Measurements from ENCODE around the gene RALGPS1. TPM values are rescaled to one million over a fixed set of nuclear protein-coding genes. Genes with fewer than 3 reads are reported as not detected.
A peak's percentile ranks its signal among the peaks of the same experiment; 100 is the strongest.

The RALGPS1 gene
- total and polyA plus RNA-seq, 8 donors = 5.8 to 12.7 (median 9.3) TPM

- DNase-seq (no peak), FAIRE-seq (no peak), ATAC-seq (peak in 3 of 4 donors; percentile 43 to 52 (median 46))
- H3K27ac ChIP-seq = peak overlapping the region in 1 of 4 donors; percentile 41
- H3K4me3 ChIP-seq = no peak overlapping the region
- TF ChIP-seq, protein P1, sequence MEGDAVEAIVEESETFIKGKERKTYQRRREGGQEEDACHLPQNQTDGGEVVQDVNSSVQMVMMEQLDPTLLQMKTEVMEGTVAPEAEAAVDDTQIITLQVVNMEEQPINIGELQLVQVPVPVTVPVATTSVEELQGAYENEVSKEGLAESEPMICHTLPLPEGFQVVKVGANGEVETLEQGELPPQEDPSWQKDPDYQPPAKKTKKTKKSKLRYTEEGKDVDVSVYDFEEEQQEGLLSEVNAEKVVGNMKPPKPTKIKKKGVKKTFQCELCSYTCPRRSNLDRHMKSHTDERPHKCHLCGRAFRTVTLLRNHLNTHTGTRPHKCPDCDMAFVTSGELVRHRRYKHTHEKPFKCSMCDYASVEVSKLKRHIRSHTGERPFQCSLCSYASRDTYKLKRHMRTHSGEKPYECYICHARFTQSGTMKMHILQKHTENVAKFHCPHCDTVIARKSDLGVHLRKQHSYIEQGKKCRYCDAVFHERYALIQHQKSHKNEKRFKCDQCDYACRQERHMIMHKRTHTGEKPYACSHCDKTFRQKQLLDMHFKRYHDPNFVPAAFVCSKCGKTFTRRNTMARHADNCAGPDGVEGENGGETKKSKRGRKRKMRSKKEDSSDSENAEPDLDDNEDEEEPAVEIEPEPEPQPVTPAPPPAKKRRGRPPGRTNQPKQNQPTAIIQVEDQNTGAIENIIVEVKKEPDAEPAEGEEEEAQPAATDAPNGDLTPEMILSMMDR (IDR thresholded peaks at IDR 0.05) = no peak
- H3K4me1 ChIP-seq = no peaks in the 10 kb centered on the region
- H3K36me3 ChIP-seq = no peaks in the 10 kb centered on the region
- intact Hi-C loops (cut with DNase I) = no loop called here
- no peaks in the 10 kb centered on the region for H3K27me3 ChIP-seq
- H3K9me3 ChIP-seq = no peaks in the 10 kb centered on the region
- WGBS, 2 donors = 94% methylated on average over 7 of the region's 7 CpGs
Observed at GRCh38 chr9:126956917-126957686, 42.5 kb downstream of the RALGPS1 start.

DNA sequence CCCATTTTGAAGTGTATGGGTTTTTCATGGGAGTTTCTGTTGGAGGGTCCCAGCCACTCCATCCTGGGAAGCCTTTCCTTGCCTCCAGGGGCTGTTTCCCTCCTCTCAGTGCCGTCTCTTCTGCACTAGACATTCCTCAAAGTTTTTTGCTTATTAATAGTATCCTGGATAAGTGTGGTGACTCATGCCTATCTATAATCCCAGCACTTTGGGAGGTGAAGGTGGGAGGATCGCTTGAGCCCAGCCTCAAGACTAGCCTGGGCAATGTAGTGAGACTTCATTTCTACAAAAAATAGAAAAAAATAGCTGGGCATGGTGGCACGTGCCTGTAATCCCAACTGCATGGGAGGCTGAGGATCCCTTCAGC lies 43.1 kb downstream of the RALGPS1 start:
- WGBS, 2 donors = 83 to 90% methylated on average over 3 of the region's 3 CpGs
- no peak for DNase-seq
- H3K27me3 ChIP-seq = no peaks in the 10 kb centered on the region
- TF ChIP-seq, protein P1 (IDR thresholded peaks at IDR 0.05) = no peak
- no peaks in the 10 kb centered on the region for H3K4me1 ChIP-seq
- no peak overlapping the region for H3K4me3 ChIP-seq
- intact Hi-C loops (cut with DNase I) = no loop called here
- no peak for FAIRE-seq
- no peaks in the 10 kb centered on the region for H3K36me3 ChIP-seq
- no peaks in the 10 kb centered on the region for H3K9me3 ChIP-seq
- no peak overlapping the region for H3K27ac ChIP-seq
- ATAC-seq = peak in 2 of 4 donors; percentile 22 to 34

GRCh38 chr9:126959336-126959735 lies 44.8 kb downstream of the RALGPS1 start:
- DNase-seq (no peak), ATAC-seq (no peak), FAIRE-seq (no peak)
- H3K9me3 ChIP-seq = no peaks in the 10 kb centered on the region
- 45 to 53% methylated on average over 3 of the region's 3 CpGs for WGBS, 2 donors
- intact Hi-C loops (cut with DNase I) = no loop called here
- no peak overlapping the region for H3K4me3 ChIP-seq
- H3K27me3 ChIP-seq = no peaks in the 10 kb centered on the region
- no peaks in the 10 kb centered on the region for H3K4me1 ChIP-seq
- no peak overlapping the region for H3K27ac ChIP-seq
- no peaks in the 10 kb centered on the region for H3K36me3 ChIP-seq
- TF ChIP-seq, protein P1 (IDR thresholded peaks at IDR 0.05) = no peak

GRCh38 chr9:126959917-126960316 lies 45.3 kb downstream of the RALGPS1 start:
- H3K36me3 ChIP-seq = no peaks in the 10 kb centered on the region
- H3K4me1 ChIP-seq = no peaks in the 10 kb centered on the region
- intact Hi-C loops (cut with DNase I) = no loop called here
- no peak overlapping the region for H3K4me3 ChIP-seq
- no peaks in the 10 kb centered on the region for H3K9me3 ChIP-seq
- no peak overlapping the region for H3K27ac ChIP-seq
- no peak for ATAC-seq
- TF ChIP-seq, protein P1 (IDR thresholded peaks at IDR 0.05) = no peak
- FAIRE-seq = no peak
- H3K27me3 ChIP-seq = no peaks in the 10 kb centered on the region
- DNase-seq = no peak

DNA sequence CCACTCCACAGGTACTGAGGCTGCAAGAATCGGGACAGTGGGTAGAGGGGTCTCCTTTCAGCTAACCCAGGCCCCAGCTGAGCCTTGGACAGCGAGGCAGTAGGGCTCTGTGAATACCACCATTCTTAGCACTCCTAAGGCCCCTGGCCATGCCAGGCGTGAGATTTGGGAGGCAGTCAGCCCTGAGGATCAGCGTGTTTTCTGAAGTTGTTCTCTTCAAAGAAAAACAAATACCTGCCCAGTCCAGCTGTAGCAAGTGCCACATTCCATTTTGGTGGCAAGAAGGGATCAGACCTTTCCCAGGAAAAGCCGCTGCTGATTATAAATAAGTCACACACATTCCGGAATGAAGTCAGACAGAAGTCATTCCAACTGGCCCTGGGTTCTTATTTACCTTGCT lies 47.8 kb downstream of the RALGPS1 start:
- TF ChIP-seq, protein P1 (IDR thresholded peaks at IDR 0.05) = no peak
- no peak for DNase-seq
- Histone ChIP-seq H3K4me3 (no peak overlapping the region), H3K4me1 (no peaks in the 10 kb centered on the region), H3K27ac (no peak overlapping the region), H3K9me3 (no peaks in the 10 kb centered on the region), H3K36me3 (peaks cover 0 to 2% (median 0%) of the 10 kb centered on the region in 3 donors), H3K27me3 (no peaks in the 10 kb centered on the region)
- intact Hi-C loops (cut with DNase I) = no loop called here
- 85 to 88% methylated on average over 6 of the region's 6 CpGs for WGBS, 2 donors
- ATAC-seq = no peak
- no peak for FAIRE-seq
